GM23338 (cell line): Measurements from ENCODE around the gene GPATCH8. TPM values are rescaled to one million over a fixed set of nuclear protein-coding genes. Genes with fewer than 3 reads are reported as not detected.

Experiments
- ATAC-seq: fragments of 200-7000 bp; cut with Tn5 transposase; 3 replicates; pipeline ENCODE4 v1.9.1; 2020
- DNase-seq: peaks from one replicate; pipeline ENCODE4 v3.0.0-alpha.2; 2015; ENCODE audit warnings: low spot score
- H2AFZ ChIP-seq: fragments of 200-600 bp; sonication (generic); 2 replicates; pipeline ENCODE4 v1.8.0; 2016; ENCODE audit warnings: antibody characterized with exemption, mild to moderate bottlenecking, moderate library complexity
- H3F3A ChIP-seq: fragments of 200-600 bp; sonication (generic); replicated peaks from 2 replicates; pipeline ENCODE4 v1.8.0; 2017; ENCODE audit warnings: antibody characterized with exemption, mixed run types, low read depth
- H3K27ac ChIP-seq: fragments of 200-600 bp; sonication (generic); 2 replicates; pipeline ENCODE4 v1.6.1; 2016; ENCODE audit warnings: low read depth
- H3K27me3 ChIP-seq: fragments of 200-600 bp; sonication (generic); 2 replicates; pipeline ENCODE4 v1.8.0; 2016; ENCODE audit warnings: mild to moderate bottlenecking, mixed run types, moderate library complexity; ENCODE audit not compliant: insufficient read depth
- H3K36me3 ChIP-seq: fragments of 200-600 bp; sonication (generic); 2 replicates; pipeline ENCODE4 v1.8.0; 2016; ENCODE audit warnings: mild to moderate bottlenecking; ENCODE audit not compliant: insufficient read depth
- H3K4me1 ChIP-seq: fragments of 200-600 bp; sonication (generic); 2 replicates; pipeline ENCODE4 v1.8.0; 2016; ENCODE audit warnings: mild to moderate bottlenecking, moderate library complexity; ENCODE audit not compliant: insufficient read depth
- H3K4me2 ChIP-seq: fragments of 200-600 bp; sonication (generic); 2 replicates; pipeline ENCODE4 v1.7.1; 2017; ENCODE audit warnings: mixed run types
- H3K4me3 ChIP-seq: fragments of 200-600 bp; sonication (generic); 2 replicates; pipeline ENCODE4 v1.6.1; 2016; ENCODE audit warnings: mixed run types
- H3K79me2 ChIP-seq: fragments of 200-600 bp; sonication (generic); replicated peaks from 2 replicates; pipeline ENCODE4 v1.8.0; 2017; ENCODE audit warnings: mild to moderate bottlenecking; ENCODE audit not compliant: insufficient read depth
- H3K9me2 ChIP-seq: fragments of 200-600 bp; sonication (generic); 2 replicates; pipeline ENCODE4 v1.8.0; 2017; ENCODE audit not compliant: insufficient read depth
- H4K20me1 ChIP-seq: fragments of 200-600 bp; sonication (generic); replicated peaks from 2 replicates; pipeline ENCODE4 v1.8.0; 2017; ENCODE audit warnings: mild to moderate bottlenecking; ENCODE audit not compliant: insufficient read depth
- H3K27ac Mint-ChIP-seq: 2 replicates; pipeline ENCODE4 v1.8.0; 2020; ENCODE audit warnings: inconsistent platforms, mild to moderate bottlenecking, moderate library complexity, mixed read lengths
- H3K27me3 Mint-ChIP-seq: 3 replicates; pipeline ENCODE4 v1.8.0; 2022; ENCODE audit warnings: low read depth, mild to moderate bottlenecking, moderate library complexity, mixed read lengths, inconsistent platforms; ENCODE audit not compliant: insufficient read depth, poor library complexity
- H3K36me3 Mint-ChIP-seq: 3 replicates; pipeline ENCODE4 v1.8.0; 2021; ENCODE audit warnings: low read depth, mild to moderate bottlenecking, inconsistent platforms, moderate library complexity, mixed read lengths
- H3K4me1 Mint-ChIP-seq: 3 replicates; pipeline ENCODE4 v1.8.0; 2020; ENCODE audit warnings: mild to moderate bottlenecking, inconsistent platforms, mixed read lengths
- H3K4me3 Mint-ChIP-seq: 3 replicates; pipeline ENCODE4 v1.8.0; 2021; ENCODE audit warnings: moderate library complexity, mild to moderate bottlenecking, inconsistent platforms, mixed read lengths
- H3K9me3 Mint-ChIP-seq: 3 replicates; pipeline ENCODE4 v1.8.0; 2020; ENCODE audit warnings: moderate library complexity, mild to moderate bottlenecking, inconsistent platforms, mixed read lengths
- CTCF ChIP-seq, 2 experiments: fragments of 200-600 bp in 1 of 2; sonication (generic) in 1 of 2; conservative IDR thresholded peaks; 2 replicates each; pipeline versions ENCODE4 v1.5.1 to v1.6.1; 2016 to 2017; ENCODE audit warnings: antibody characterized with exemption in 2 of 2, low read depth in 2 of 2, mild to moderate bottlenecking in 2 of 2, moderate library complexity in 1 of 2
- EZH2 ChIP-seq: fragments of 200-600 bp; sonication (generic); IDR thresholded peaks from one replicate; pipeline ENCODE4 v1.8.0; 2017; ENCODE audit warnings: antibody characterized with exemption, mild to moderate bottlenecking, low read depth; ENCODE audit not compliant: unreplicated experiment
- EZH2phosphoT487 ChIP-seq: fragments of 200-600 bp; sonication (generic); IDR thresholded peaks from one replicate; pipeline ENCODE4 v1.8.1; 2018; ENCODE audit warnings: antibody characterized with exemption; ENCODE audit not compliant: unreplicated experiment
- NANOG ChIP-seq: IDR thresholded peaks from 2 replicates; pipeline ENCODE4 v1.6.1; 2016; ENCODE audit warnings: antibody characterized with exemption, borderline replicate concordance
- REST ChIP-seq: IDR thresholded peaks from one replicate; pipeline ENCODE4 v1.6.1; 2018; ENCODE audit warnings: antibody characterized with exemption; ENCODE audit not compliant: unreplicated experiment
- STAT1 ChIP-seq: IDR thresholded peaks from one replicate; pipeline ENCODE4 v1.6.1; 2016; ENCODE audit warnings: antibody characterized with exemption; ENCODE audit not compliant: unreplicated experiment
- ZNF114 ChIP-seq: fragments of 250-450 bp; sonication (Bioruptor Pico); IDR thresholded peaks from 2 replicates; pipeline ENCODE4 v1.5.0; 2020; ENCODE audit warnings: mild to moderate bottlenecking, moderate library complexity
- ZNF462 ChIP-seq: fragments of 250-450 bp; sonication (Bioruptor Pico); IDR thresholded peaks from 2 replicates; pipeline ENCODE4 v1.5.0; 2020; ENCODE audit warnings: mild to moderate bottlenecking, moderate library complexity
- polyA plus RNA-seq: library from polyadenylated mRNA; unstranded; fragments of >200 nt; fragmentation: Nextera tagmentation; extraction: Ambion mirVana; gene quantifications from 2 replicates; pipeline ENCODE4 v1.2.1, GENCODE V29; 2016
- total RNA-seq: library from RNA; depleted of rRNA; stranded (reverse); fragments of >200 nt; shearing (Covaris generic); gene quantifications from 2 replicates; pipeline ENCODE4 v1.2.3, GENCODE V29; 2014

The GPATCH8 gene
- total and polyA plus RNA-seq, 2 experiments from 2014 or later, result 44.4 to 76.5 TPM

- Mint-ChIP-seq H3K9me3 (no peaks in the 10 kb centered on the region), H3K36me3 (peaks cover 46% of the 10 kb centered on the region), H3K4me3 (no peak overlapping the region), H3K4me1 (peaks cover 7% of the 10 kb centered on the region), H3K27me3 (peaks cover 10% of the 10 kb centered on the region), H3K27ac (no peak overlapping the region)
- Histone ChIP-seq H3K9me2 (no peaks in the 10 kb centered on the region), H4K20me1 (peaks cover 7% of the 10 kb centered on the region; the same call in 1 of the 2 replicates), H3F3A (0 out of 2 replicates have a peak, but pooled peaks cover 4% of the 10 kb centered on the region), H3K27ac (no peak overlapping the region), H3K4me1 (peaks cover 8% of the 10 kb centered on the region; the same call in 1 of the 2 replicates), H3K4me2 (no peak overlapping the region), H3K36me3 (peaks cover 13% of the 10 kb centered on the region; the same call in 1 of the 2 replicates), H3K79me2 (no peaks in the 10 kb centered on the region), H2AFZ (no peak overlapping the region), H3K27me3 (no peaks in the 10 kb centered on the region), H3K4me3 (no peak overlapping the region)
- DNase-seq (no peak), ATAC-seq (no peak)
- TF ChIP-seq CTCF (conservative IDR thresholded peaks at IDR 0.05; ENCODE audit: low read depth in 2 of 2), result no peak
- no peak for TF ChIP-seq EZH2phosphoT487
- no peak for TF ChIP-seq EZH2
- no peak for TF ChIP-seq ZNF114 (CRISPR knock-in tag)
- no peak for TF ChIP-seq NANOG
Measured at GRCh38 chr17:44397479-44398440, 105.4 kb downstream of the GPATCH8 start.

- peaks cover 13% of the 10 kb centered on the region; the same call in 1 of the 2 replicates for H3K36me3 ChIP-seq
- ATAC-seq (no peak), DNase-seq (no peak)
- no peaks in the 10 kb centered on the region for H3K27me3 ChIP-seq
- peaks cover 7% of the 10 kb centered on the region; the same call in 1 of the 2 replicates for H4K20me1 ChIP-seq
- Mint-ChIP-seq H3K4me1 (peaks cover 7% of the 10 kb centered on the region), H3K27ac (no peak overlapping the region), H3K9me3 (no peaks in the 10 kb centered on the region), H3K4me3 (no peak overlapping the region), H3K36me3 (peaks cover 40% of the 10 kb centered on the region), H3K27me3 (peaks cover 10% of the 10 kb centered on the region)
- H3K9me2 ChIP-seq, result no peaks in the 10 kb centered on the region
- H3K4me2 ChIP-seq, result no peak overlapping the region
- H3K79me2 ChIP-seq, result no peaks in the 10 kb centered on the region
- H3K4me1 ChIP-seq, result peaks cover 8% of the 10 kb centered on the region; the same call in 1 of the 2 replicates
- no peak overlapping the region for H2AFZ ChIP-seq
- H3F3A ChIP-seq, result 0 out of 2 replicates have a peak, but pooled peaks cover 4% of the 10 kb centered on the region
- no peak overlapping the region for H3K4me3 ChIP-seq
- no peak overlapping the region for H3K27ac ChIP-seq
- no peak for TF ChIP-seq REST
- TF ChIP-seq ZNF462 (CRISPR knock-in tag), result no peak
- TF ChIP-seq STAT1, result no peak
Measured at GRCh38 chr17:44396946-44397345, 106.3 kb downstream of the GPATCH8 start.
